ENCODE measurements around the gene FAM89B.

The FAM89B gene

GRCh38 chr11:65578667-65579066 lies 6.3 kb downstream of the FAM89B start:
- H3K4me2 ChIP-seq (ENCODE audit: low read depth, low read length, poor library complexity, severe bottlenecking), result no peak overlapping the region
- no peak overlapping the region for H3K4me3 ChIP-seq (ENCODE audit: insufficient read depth, low read length, poor library complexity, severe bottlenecking)
- no peak overlapping the region for H3K9ac ChIP-seq (ENCODE audit: low read length)
- H2AFZ ChIP-seq (ENCODE audit: low read depth, low read length, severe bottlenecking), result no peak overlapping the region
- H3K27ac ChIP-seq (ENCODE audit: low read depth, low read length), result no peak overlapping the region
- no peaks in the 10 kb centered on the region for H4K20me1 ChIP-seq (ENCODE audit: low read depth, low read length)
- H3K9me2 ChIP-seq (replicated peaks; ENCODE audit: insufficient read depth, low read length), result no peaks in the 10 kb centered on the region
- no peaks in the 10 kb centered on the region for H3K79me2 ChIP-seq (ENCODE audit: insufficient read depth, low read length)
- H3F3A ChIP-seq (ENCODE audit: insufficient read depth), result peaks cover 11% of the 10 kb centered on the region
- H3K27me3 ChIP-seq (ENCODE audit: low read length), result no peaks in the 10 kb centered on the region
- TF ChIP-seq CTCF (IDR thresholded peaks at IDR 0.05; ENCODE audit: insufficient read depth, low read length, poor library complexity, severe bottlenecking) (no peak), EZH2phosphoT487 (conservative IDR thresholded peaks at IDR 0.05; ENCODE audit: low read length) (no peak)
- no peaks in the 10 kb centered on the region for H3K36me3 ChIP-seq (ENCODE audit: low read length)
- H3K9me3 ChIP-seq (ENCODE audit: insufficient read depth, low read length), result no peaks in the 10 kb centered on the region

GRCh38 chr11:65579291-65579690 lies 7.0 kb downstream of the FAM89B start:
- no peak for TF ChIP-seq CTCF (IDR thresholded peaks at IDR 0.05; ENCODE audit: insufficient read depth, low read length, poor library complexity, severe bottlenecking)
- H3K9me2 ChIP-seq (replicated peaks; ENCODE audit: insufficient read depth, low read length), result no peaks in the 10 kb centered on the region

GRCh38 chr11:65580031-65580692 lies 7.8 kb downstream of the FAM89B start:
- Histone ChIP-seq H3K27me3 (ENCODE audit: low read length) (no peaks in the 10 kb centered on the region), H3K4me3 (ENCODE audit: insufficient read depth, low read length, poor library complexity, severe bottlenecking) (no peak overlapping the region)

More at GRCh38 chr11:65579291-65579690, 7.0 kb downstream of the FAM89B start:
- Histone ChIP-seq H3K9me3 (ENCODE audit: insufficient read depth, low read length) (no peaks in the 10 kb centered on the region), H3K9ac (ENCODE audit: low read length) (no peak overlapping the region), H3K79me2 (ENCODE audit: insufficient read depth, low read length) (no peaks in the 10 kb centered on the region), H3F3A (ENCODE audit: insufficient read depth) (peaks cover 11% of the 10 kb centered on the region), H3K27me3 (ENCODE audit: low read length) (no peaks in the 10 kb centered on the region), H3K4me2 (ENCODE audit: low read depth, low read length, poor library complexity, severe bottlenecking) (no peak overlapping the region), H3K36me3 (ENCODE audit: low read length) (no peaks in the 10 kb centered on the region), H4K20me1 (ENCODE audit: low read depth, low read length) (no peaks in the 10 kb centered on the region), H3K27ac (ENCODE audit: low read depth, low read length) (no peak overlapping the region), H2AFZ (ENCODE audit: low read depth, low read length, severe bottlenecking) (no peak overlapping the region), H3K4me3 (ENCODE audit: insufficient read depth, low read length, poor library complexity, severe bottlenecking) (no peak overlapping the region)

More at GRCh38 chr11:65580031-65580692, 7.8 kb downstream of the FAM89B start:
- Histone ChIP-seq H3K79me2 (ENCODE audit: insufficient read depth, low read length) (no peaks in the 10 kb centered on the region), H3F3A (ENCODE audit: insufficient read depth) (peaks cover 5% of the 10 kb centered on the region), H3K9me2 (replicated peaks; ENCODE audit: insufficient read depth, low read length) (no peaks in the 10 kb centered on the region), H3K4me2 (ENCODE audit: low read depth, low read length, poor library complexity, severe bottlenecking) (no peak overlapping the region), H4K20me1 (ENCODE audit: low read depth, low read length) (no peaks in the 10 kb centered on the region), H3K9ac (ENCODE audit: low read length) (no peak overlapping the region), H3K27ac (ENCODE audit: low read depth, low read length) (no peak overlapping the region), H3K36me3 (ENCODE audit: low read length) (no peaks in the 10 kb centered on the region), H3K9me3 (ENCODE audit: insufficient read depth, low read length) (no peaks in the 10 kb centered on the region), H2AFZ (ENCODE audit: low read depth, low read length, severe bottlenecking) (no peak overlapping the region)
- TF ChIP-seq CTCF (IDR thresholded peaks at IDR 0.05; ENCODE audit: insufficient read depth, low read length, poor library complexity, severe bottlenecking) (no peak), EZH2phosphoT487 (conservative IDR thresholded peaks at IDR 0.05; ENCODE audit: low read length) (no peak)

Measured in SU-DHL-6 (cell line).